COLO668 (cell line): ENCODE measurements around the gene PRKAR1B.

Experiments
- DNase-seq: peaks from one replicate; lab custom pipeline; 2025; ENCODE audit not compliant: unreplicated experiment; lab: John Stamatoyannopoulos, UW

PRKAR1B gene

GRCh38 chr7:727104-727805 is at the start of gene PRKAR1B:
Gene PRKAR1B (minus strand): TSS chr7:727281. CDS start chr7:711505, 15,776 bp downstream.
- peak; percentile 92 for DNase-seq

GRCh38 chr7:776381-776780 is 49.3 kb upstream of the PRKAR1B start:
- DNase-seq, result no peak

GRCh38 chr7:774161-775109 is 47.4 kb upstream of the PRKAR1B start:
- DNase-seq, result peak; percentile 71

- DNase-seq, result no peak
Observed at GRCh38 chr7:773622-773915, 46.5 kb upstream of the PRKAR1B start.

GRCh38 chr7:772861-773621 is 46.0 kb upstream of the PRKAR1B start:
- no peak for DNase-seq

GRCh38 chr7:772392-772791 is 45.3 kb upstream of the PRKAR1B start:
- no peak for DNase-seq

GRCh38 chr7:772005-772294 is 44.9 kb upstream of the PRKAR1B start:
- no peak for DNase-seq

- DNase-seq, result no peak
Observed at GRCh38 chr7:771234-772004, 44.3 kb upstream of the PRKAR1B start.

- DNase-seq, result no peak
Observed at GRCh38 chr7:770741-771166, 43.7 kb upstream of the PRKAR1B start.

- no peak for DNase-seq
Observed at GRCh38 chr7:770336-770735, 43.3 kb upstream of the PRKAR1B start.

GRCh38 chr7:768881-769504 is 41.9 kb upstream of the PRKAR1B start:
- no peak for DNase-seq

GRCh38 chr7:767941-768731 is 41.1 kb upstream of the PRKAR1B start:
- DNase-seq, result no peak

GRCh38 chr7:767580-767940 is 40.5 kb upstream of the PRKAR1B start:
- no peak for DNase-seq

GRCh38 chr7:765383-765782 is 38.3 kb upstream of the PRKAR1B start:
- no peak for DNase-seq

GRCh38 chr7:763762-764161 is 36.7 kb upstream of the PRKAR1B start:
- DNase-seq, result peak; percentile 98

GRCh38 chr7:762885-763284 is 35.8 kb upstream of the PRKAR1B start:
- DNase-seq, result no peak

GRCh38 chr7:761631-762030 is 34.5 kb upstream of the PRKAR1B start:
- DNase-seq, result no peak

- DNase-seq, result no peak
Observed at GRCh38 chr7:761101-761500, 34.0 kb upstream of the PRKAR1B start.

- no peak for DNase-seq
Observed at GRCh38 chr7:760006-760405, 32.9 kb upstream of the PRKAR1B start.

- no peak for DNase-seq
Observed at GRCh38 chr7:759569-759968, 32.5 kb upstream of the PRKAR1B start.
